Melanocyte of skin (primary cell): ENCODE data around the gene MPHOSPH8. TPM values are rescaled to one million over a fixed set of nuclear protein-coding genes. Genes with fewer than 3 reads are reported as not detected.

Source experiments
- total RNA-seq, 2 donors: library from RNA; depleted of rRNA; stranded (reverse); fragments of >200 nt; gene quantifications; 2 replicates each; pipeline ENCODE4 v1.2.3, GENCODE V29; 2012

MPHOSPH8 gene
- 10 to 100 TPM; 10.3 to 11.0 TPM for total RNA-seq

GRCh38 chr13:19633479-19634255 lies at the start of gene MPHOSPH8:
Gene MPHOSPH8 (plus strand): TSS chr13:19633659. CDS start chr13:19633749, 90 bp downstream.

Other genes with a start within 250 kb of the MPHOSPH8 start
- not detected for gene TPTE2, start 72.1 kb upstream of the MPHOSPH8 start, total RNA-seq
- gene PSPC1, start 149.3 kb downstream of the MPHOSPH8 start, total RNA-seq = 10 to 100 TPM; 58.2 to 67.3 TPM
- 10 to 100 TPM; 13.7 to 17.2 TPM for gene ZMYM5, start 230.0 kb downstream of the MPHOSPH8 start, total RNA-seq